OCI-LY3 (cell line): ENCODE measurements around the gene CCDC126.

Experiments used
- H2AFZ ChIP-seq: fragments of 200-600, 300-600 bp; shearing (Covaris generic); 2 replicates; pipeline ENCODE4 v1.6.0; 2014; ENCODE audit warnings: antibody characterized with exemption, low read depth, low read length
- H3K27ac ChIP-seq: fragments of 200-600, 300-600 bp; sonication (generic); 2 replicates; pipeline ENCODE4 v1.5.1; 2014; ENCODE audit warnings: mild to moderate bottlenecking, low read length, moderate library complexity, mixed read lengths
- H3K27me3 ChIP-seq: fragments of 200-600, 300-600 bp; sonication (generic); 2 replicates; pipeline ENCODE4 v1.6.1; 2014; ENCODE audit warnings: low read depth, low read length, mixed read lengths
- H3K36me3 ChIP-seq: fragments of 200-600, 300-600 bp; sonication (generic); replicated peaks from 2 replicates; pipeline ENCODE3; 2014; ENCODE audit warnings: low read depth, low read length, mixed read lengths
- H3K4me1 ChIP-seq: fragments of 300-600, 200-600 bp; sonication (generic); 2 replicates; pipeline ENCODE4 v1.6.1; 2014; ENCODE audit warnings: low read length, mixed read lengths
- H3K4me2 ChIP-seq: fragments of 200-600, 300-600 bp; sonication (generic); 2 replicates; pipeline ENCODE4 v1.6.1; 2014; ENCODE audit warnings: low read length, mixed read lengths
- H3K4me3 ChIP-seq: fragments of 300-600, 200-600 bp; sonication (generic); 2 replicates; pipeline ENCODE4 v1.5.1; 2014; ENCODE audit warnings: antibody characterized with exemption, mild to moderate bottlenecking, low read length, moderate library complexity
- H3K79me2 ChIP-seq: fragments of 300-600, 200-600 bp; shearing (Covaris generic); 2 replicates; pipeline ENCODE4 v1.6.1; 2014; ENCODE audit warnings: mild to moderate bottlenecking, low read length, mixed read lengths
- H3K9ac ChIP-seq: fragments of 300-600, 200-600 bp; shearing (Covaris generic); 2 replicates; pipeline ENCODE4 v1.6.0; 2014; ENCODE audit warnings: mild to moderate bottlenecking, low read length, moderate library complexity
- H3K9me3 ChIP-seq: fragments of 200-600, 300-600 bp; shearing (Covaris generic); 2 replicates; pipeline ENCODE4 v1.6.1; 2014; ENCODE audit warnings: low read length, mixed read lengths; ENCODE audit not compliant: insufficient read depth
- H4K20me1 ChIP-seq: fragments of 200-600, 300-600 bp; sonication (generic); 2 replicates; pipeline ENCODE4 v1.6.1; 2016; ENCODE audit warnings: low read length, mixed read lengths; ENCODE audit not compliant: insufficient read depth
- CTCF ChIP-seq: fragments of 200-600, 300-600 bp; sonication (generic); IDR thresholded peaks from 2 replicates; pipeline ENCODE4 v1.5.1; 2014; ENCODE audit warnings: antibody characterized with exemption, low read length, low read depth
- EZH2phosphoT487 ChIP-seq: fragments of 200-600 bp; shearing (Covaris generic); IDR thresholded peaks from 2 replicates; pipeline ENCODE4 v1.6.1; 2018; ENCODE audit warnings: antibody characterized with exemption, mixed run types, low read depth

Gene CCDC126

GRCh38 chr7:23628370-23628769, 31.2 kb downstream of the CCDC126 start:
- Histone ChIP-seq H2AFZ (no peak overlapping the region), H3K4me2 (no peak overlapping the region), H3K27me3 (no peaks in the 10 kb centered on the region), H3K4me3 (no peak overlapping the region), H4K20me1 (peaks cover 8% of the 10 kb centered on the region; the same call in 1 of the 2 replicates), H3K79me2 (peaks cover 17% of the 10 kb centered on the region), H3K4me1 (no peaks in the 10 kb centered on the region), H3K36me3 (peaks cover 4% of the 10 kb centered on the region), H3K27ac (no peak overlapping the region), H3K9me3 (no peaks in the 10 kb centered on the region), H3K9ac (no peak overlapping the region)
- TF ChIP-seq CTCF (no peak), EZH2phosphoT487 (no peak)

GRCh38 chr7:23633417-23633816, 36.2 kb downstream of the CCDC126 start:
- Histone ChIP-seq H3K27me3 (no peaks in the 10 kb centered on the region), H4K20me1 (no peaks in the 10 kb centered on the region), H3K4me3 (no peak overlapping the region), H3K79me2 (no peaks in the 10 kb centered on the region; the same call in 1 of the 2 replicates), H3K4me2 (no peak overlapping the region), H3K4me1 (no peaks in the 10 kb centered on the region), H3K9me3 (no peaks in the 10 kb centered on the region), H3K36me3 (peaks cover under 1% of the 10 kb centered on the region), H3K9ac (no peak overlapping the region), H3K27ac (no peak overlapping the region), H2AFZ (no peak overlapping the region)
- TF ChIP-seq CTCF = no peak
- no peak for TF ChIP-seq EZH2phosphoT487

GRCh38 chr7:23645822-23646221, 48.6 kb downstream of the CCDC126 start:
- no peaks in the 10 kb centered on the region for H3K79me2 ChIP-seq
- no peak overlapping the region for H2AFZ ChIP-seq
- no peaks in the 10 kb centered on the region for H3K9me3 ChIP-seq
- no peak overlapping the region for H3K4me2 ChIP-seq
- H3K4me1 ChIP-seq = no peaks in the 10 kb centered on the region
- H3K4me3 ChIP-seq = no peak overlapping the region
- H3K9ac ChIP-seq = no peak overlapping the region
- H3K36me3 ChIP-seq = peaks cover 5% of the 10 kb centered on the region
- H3K27ac ChIP-seq = no peak overlapping the region
- no peak for TF ChIP-seq EZH2phosphoT487
- TF ChIP-seq CTCF = no peak
- no peaks in the 10 kb centered on the region for H3K27me3 ChIP-seq
- no peaks in the 10 kb centered on the region for H4K20me1 ChIP-seq

- no peak overlapping the region for H3K27ac ChIP-seq
- H3K27me3 ChIP-seq = no peaks in the 10 kb centered on the region
- peaks cover 13% of the 10 kb centered on the region; the same call in 1 of the 2 replicates for H3K9me3 ChIP-seq
- no peak overlapping the region for H2AFZ ChIP-seq
- no peak for TF ChIP-seq EZH2phosphoT487
- no peak for TF ChIP-seq CTCF
- no peaks in the 10 kb centered on the region for H3K4me1 ChIP-seq
- no peaks in the 10 kb centered on the region for H3K79me2 ChIP-seq
- no peak overlapping the region for H3K4me3 ChIP-seq
- H4K20me1 ChIP-seq = no peaks in the 10 kb centered on the region
- no peak overlapping the region for H3K4me2 ChIP-seq
- H3K36me3 ChIP-seq = peaks cover 4% of the 10 kb centered on the region
- H3K9ac ChIP-seq = no peak overlapping the region
These were observed 56.8 kb downstream of the CCDC126 start for GRCh38 chr7:23653942-23654341.
